Stimulated activated CD4-positive, alpha-beta T cell treated with anti-CD3 and anti-CD28 coated beads, Interleukin-2, amount 100 ng/mL, for 48 hours (primary cell): Measurements from ENCODE around the gene KMT2B.
"Not testable (repeated sequence)": the region's sequence is repeated elsewhere in the genome, so short reads cannot be mapped to it uniquely, and the experiment has no call there.

Source experiments
- DNase-seq, 2 donors: peaks; one replicate each; pipeline ENCODE4 v3.0.0-alpha.2; 2020

KMT2B gene

GRCh38 chr19:35717665-35718344 is at the start of gene KMT2B:
Gene KMT2B, plus strand, starts transcription at chr19:35718003. Its CDS starts 16 bp downstream, at chr19:35718019.
- DNase-seq = peak in 1 of 2 donors; percentile 93

- no peak for DNase-seq
Measured at GRCh38 chr19:35669566-35669965, 48.2 kb upstream of the KMT2B start.

GRCh38 chr19:35669974-35670373 is 47.8 kb upstream of the KMT2B start:
- no peak for DNase-seq

GRCh38 chr19:35670686-35671085 is 47.1 kb upstream of the KMT2B start:
- no peak for DNase-seq

GRCh38 chr19:35671818-35672217 is 46.0 kb upstream of the KMT2B start:
- DNase-seq = no peak

- peak; percentile 42 to 43 for DNase-seq
Measured at GRCh38 chr19:35673121-35673804, 44.5 kb upstream of the KMT2B start.

- no peak for DNase-seq
Measured at GRCh38 chr19:35675589-35676140, 42.1 kb upstream of the KMT2B start.

GRCh38 chr19:35689836-35690235 is 28.0 kb upstream of the KMT2B start:
- DNase-seq = no peak

GRCh38 chr19:35691106-35691505 is 26.7 kb upstream of the KMT2B start:
- DNase-seq = not testable (repeated sequence)

GRCh38 chr19:35692010-35692409 is 25.8 kb upstream of the KMT2B start:
- DNase-seq = no peak

GRCh38 chr19:35693422-35693821 is 24.4 kb upstream of the KMT2B start:
- DNase-seq = no peak

GRCh38 chr19:35693835-35694599 is 23.8 kb upstream of the KMT2B start:
- peak; percentile 93 to 94 for DNase-seq

GRCh38 chr19:35695895-35696422 is 21.8 kb upstream of the KMT2B start:
- no peak for DNase-seq

GRCh38 chr19:35696835-35697234 is 21.0 kb upstream of the KMT2B start:
- DNase-seq = no peak

- peak; percentile 85 to 88 for DNase-seq
Measured at GRCh38 chr19:35702223-35703012, 15.4 kb upstream of the KMT2B start.

- no peak for DNase-seq
Measured at GRCh38 chr19:35703343-35703742, 14.5 kb upstream of the KMT2B start.

- no peak for DNase-seq
Measured at GRCh38 chr19:35704218-35704617, 13.6 kb upstream of the KMT2B start, which contains the start of gene ZBTB32. Gene ZBTB32, plus strand, starts transcription at chr19:35704558. Its CDS starts 10,069 bp downstream, at chr19:35714627.

- DNase-seq = no peak
Measured at GRCh38 chr19:35708391-35708790, 9.4 kb upstream of the KMT2B start.

GRCh38 chr19:35710784-35711723 is 6.7 kb upstream of the KMT2B start:
- peak; percentile 55 to 58 for DNase-seq

- peak; percentile 66 to 73 for DNase-seq
Measured at GRCh38 chr19:35712567-35713505, 5.0 kb upstream of the KMT2B start.
